HEK293 (cell line): ENCODE results near the gene CSNK1G1.

Experiments
- CTCF ChIA-PET: fragments of 350-600 bp; formaldehyde crosslinking; extraction: SDS; loops from one replicate; lab custom pipeline; 2021; ENCODE audit warnings: antibody characterized with exemption; lab: Yijun Ruan, JAX
- POLR2A ChIA-PET: fragments of 300-600 bp; formaldehyde crosslinking; extraction: SDS; loops from one replicate; lab custom pipeline; 2020; ENCODE audit warnings: antibody characterized with exemption, inconsistent platforms; lab: Yijun Ruan, JAX
- H3K27ac ChIP-seq: fragments of 200-500 bp; sonication (Bioruptor generic); 2 replicates; pipeline ENCODE4 v1.5.1; 2014; ENCODE audit warnings: low read depth, low read length, control low read depth, inconsistent platforms; ENCODE audit errors: extremely low read depth
- H3K36me3 ChIP-seq, 2 experiments: fragments of 200-500 bp in 1 of 2; sonication (Bioruptor generic) in 1 of 2; 1 replicate in 1 of 2; 2 replicates in 1 of 2; pipeline ENCODE4 v1.5.1; 2014 to 2017; ENCODE audit warnings: inconsistent platforms in 2 of 2, low read length in 2 of 2; ENCODE audit not compliant: control insufficient read depth in 2 of 2, insufficient read depth in 1 of 2
- H3K4me1 ChIP-seq: fragments of 200-500 bp; sonication (Bioruptor generic); 2 replicates; pipeline ENCODE4 v1.5.1; 2014; ENCODE audit warnings: mild to moderate bottlenecking, low read length, inconsistent platforms; ENCODE audit not compliant: control insufficient read depth, insufficient read depth
- H3K4me3 ChIP-seq: 2 replicates; pipeline ENCODE4 v1.5.1; 2011; ENCODE audit warnings: low read depth, mild to moderate bottlenecking, control low read depth, low read length, moderate library complexity
- H3K9me3 ChIP-seq: fragments of 200-500 bp; sonication (Bioruptor generic); 2 replicates; pipeline ENCODE4 v1.5.1; 2014; ENCODE audit warnings: low read depth, low read length, inconsistent platforms; ENCODE audit not compliant: control insufficient read depth, insufficient read depth
- EGR2 ChIP-seq: fragments of 450-650 bp; formaldehyde crosslinking; IDR thresholded peaks from 2 replicates; pipeline ENCODE4 v1.5.1; 2016; ENCODE audit warnings: low read depth, missing biosample characterization, missing genetic modification characterization
- GLIS2 ChIP-seq: fragments of 450-650 bp; formaldehyde crosslinking; IDR thresholded peaks from 2 replicates; pipeline ENCODE4 v1.5.1; 2016; ENCODE audit warnings: missing biosample characterization, missing genetic modification characterization
- IKZF3 ChIP-seq: fragments of 450-650 bp; IDR thresholded peaks from 2 replicates; pipeline ENCODE4 v1.5.0; 2018; ENCODE audit warnings: missing biosample characterization, mild to moderate bottlenecking, missing genetic modification characterization, moderate library complexity
- KLF16 ChIP-seq: fragments of 450-650 bp; formaldehyde crosslinking; IDR thresholded peaks from 2 replicates; pipeline ENCODE4 v1.5.1; 2017; ENCODE audit warnings: missing biosample characterization, missing genetic modification characterization
- KLF17 ChIP-seq: fragments of 450-650 bp; formaldehyde crosslinking; IDR thresholded peaks from 2 replicates; pipeline ENCODE4 v1.5.1; 2016; ENCODE audit warnings: missing biosample characterization, missing genetic modification characterization
- KLF9 ChIP-seq: fragments of 450-650 bp; formaldehyde crosslinking; IDR thresholded peaks from 2 replicates; pipeline ENCODE4 v1.5.1; 2016; ENCODE audit warnings: missing biosample characterization, missing genetic modification characterization, low read depth
- MYNN ChIP-seq: fragments of 450-650 bp; formaldehyde crosslinking; IDR thresholded peaks from 2 replicates; pipeline ENCODE4 v1.5.1; 2016; ENCODE audit warnings: missing biosample characterization, missing genetic modification characterization, borderline replicate concordance
- MZF1 ChIP-seq: fragments of 450-650 bp; formaldehyde crosslinking; IDR thresholded peaks from 2 replicates; pipeline ENCODE4 v1.5.1; 2017; ENCODE audit warnings: missing biosample characterization, missing genetic modification characterization, borderline replicate concordance
- PATZ1 ChIP-seq: fragments of 450-650 bp; formaldehyde crosslinking; IDR thresholded peaks from 2 replicates; pipeline ENCODE4 v1.5.1; 2016; ENCODE audit warnings: missing biosample characterization, missing genetic modification characterization
- PRDM6 ChIP-seq: fragments of 450-650 bp; formaldehyde crosslinking; IDR thresholded peaks from 2 replicates; pipeline ENCODE4 v1.5.1; 2017; ENCODE audit warnings: missing biosample characterization, missing genetic modification characterization
- ZBTB8A ChIP-seq: fragments of 450-650 bp; formaldehyde crosslinking; IDR thresholded peaks from 2 replicates; pipeline ENCODE4 v1.5.1; 2016; ENCODE audit warnings: missing biosample characterization, missing genetic modification characterization
- ZFHX2 ChIP-seq: fragments of 450-650 bp; formaldehyde crosslinking; conservative IDR thresholded peaks from 2 replicates; pipeline ENCODE4 v1.5.1; 2016; ENCODE audit warnings: missing biosample characterization, missing genetic modification characterization
- ZNF2 ChIP-seq: fragments of 450-650 bp; formaldehyde crosslinking; IDR thresholded peaks from 2 replicates; pipeline ENCODE4 v1.5.1; 2016; ENCODE audit warnings: missing biosample characterization, missing genetic modification characterization
- ZNF221 ChIP-seq: fragments of 450-650 bp; formaldehyde crosslinking; IDR thresholded peaks from 2 replicates; pipeline ENCODE4 v1.5.1; 2017; ENCODE audit warnings: missing biosample characterization, missing genetic modification characterization, borderline replicate concordance
- ZNF449 ChIP-seq: fragments of 450-650 bp; formaldehyde crosslinking; IDR thresholded peaks from 2 replicates; pipeline ENCODE4 v1.5.1; 2017; ENCODE audit warnings: missing biosample characterization, mild to moderate bottlenecking, missing genetic modification characterization, moderate library complexity
- ZNF513 ChIP-seq: fragments of 450-650 bp; IDR thresholded peaks from 2 replicates; pipeline ENCODE4 v1.5.1; 2018; ENCODE audit warnings: missing biosample characterization, missing genetic modification characterization
- ZNF600 ChIP-seq: fragments of 450-650 bp; formaldehyde crosslinking; IDR thresholded peaks from 2 replicates; pipeline ENCODE4 v1.5.1; 2016; ENCODE audit warnings: missing biosample characterization, missing genetic modification characterization
- ZNF639 ChIP-seq: fragments of 450-650 bp; formaldehyde crosslinking; IDR thresholded peaks from 2 replicates; pipeline ENCODE4 v1.5.1; 2016; ENCODE audit warnings: missing biosample characterization, missing genetic modification characterization
- ZNF704 ChIP-seq: fragments of 450-650 bp; formaldehyde crosslinking; IDR thresholded peaks from 2 replicates; pipeline ENCODE4 v1.5.1; 2016; ENCODE audit warnings: missing biosample characterization, missing genetic modification characterization

Gene CSNK1G1

GRCh38 chr15:64355944-64356709, at the start of gene CSNK1G1 (continued):
- TF ChIP-seq PATZ1 (peak; percentile 93), KLF17 (tag by site-specific recombination) (peak; percentile 48; the same call in 1 of the 2 replicates), ZFHX2 (tag by site-specific recombination) (peak; percentile 56; the same call in 1 of the 2 replicates), ZNF2 (tag by site-specific recombination) (0 out of 2 replicates have a peak, but pooled peaks have one; percentile 17), ZBTB8A (tag by site-specific recombination) (peak; percentile 71), EGR2 (tag by site-specific recombination) (peak; percentile 41; the same call in 1 of the 2 replicates), GLIS2 (peak; percentile 42; the same call in 1 of the 2 replicates), ZNF639 (tag by site-specific recombination) (peak; percentile 38; the same call in 1 of the 2 replicates), KLF9 (peak; percentile 80), KLF16 (tag by site-specific recombination) (peak; percentile 74), ZNF513 (no peak), ZNF600 (peak; percentile 90), MYNN (tag by site-specific recombination) (0 out of 2 replicates have a peak, but pooled peaks have one; percentile 43), PRDM6 (peak; percentile 44; the same call in 1 of the 2 replicates)

GRCh38 chr15:64400583-64400982, 44.6 kb upstream of the CSNK1G1 start:
- H3K4me1 ChIP-seq: no peaks in the 10 kb centered on the region
- no peak overlapping the region for H3K27ac ChIP-seq
- H3K4me3 ChIP-seq: no peak overlapping the region
- TF ChIP-seq IKZF3 (tag by site-specific recombination) (no peak), ZNF449 (no peak), ZNF221 (tag by site-specific recombination) (no peak), MZF1 (tag by site-specific recombination) (no peak), KLF9 (no peak), ZNF704 (tag by site-specific recombination) (no peak)
- ChIA-PET CTCF (no interaction called here), POLR2A (no interaction called here)
- H3K9me3 ChIP-seq: no peaks in the 10 kb centered on the region
- peaks cover 22 to 49% of the 10 kb centered on the region in 2 experiments for H3K36me3 ChIP-seq
